PFSK-1 (cell line): ENCODE measurements around the gene SCAF4.

Source experiments
- FOXP2 ChIP-seq: optimal IDR thresholded peaks from 2 replicates; pipeline ENCODE3; 2011; ENCODE audit warnings: borderline replicate concordance, control low read depth, inconsistent platforms; ENCODE audit not compliant: insufficient read depth; ENCODE audit errors: extremely low read length, extremely low read depth
- POLR2AphosphoS5 ChIP-seq: IDR thresholded peaks from 2 replicates; pipeline ENCODE4 v1.6.1; 2012; ENCODE audit warnings: low read depth, mild to moderate bottlenecking, control low read depth, low read length, moderate library complexity
- REST ChIP-seq, 2 experiments: IDR thresholded peaks; 2 replicates each; pipeline versions ENCODE4 v1.6.1 to v1.8.0; 2011 to 2012; ENCODE audit warnings: low read depth in 2 of 2, low read length in 2 of 2, control low read depth in 1 of 2, inconsistent platforms in 1 of 2, mild to moderate bottlenecking in 1 of 2, moderate library complexity in 1 of 2; ENCODE audit not compliant: insufficient read depth in 1 of 2
- SIN3A ChIP-seq: IDR thresholded peaks from 2 replicates; pipeline ENCODE4 v1.6.1; 2012; ENCODE audit warnings: mild to moderate bottlenecking, low read length, moderate library complexity, borderline replicate concordance; ENCODE audit not compliant: insufficient read depth
- TAF1 ChIP-seq: IDR thresholded peaks from 2 replicates; pipeline ENCODE4 v1.6.1; 2012; ENCODE audit warnings: low read length, control low read depth, borderline replicate concordance; ENCODE audit not compliant: insufficient read depth

SCAF4 gene

DNA sequence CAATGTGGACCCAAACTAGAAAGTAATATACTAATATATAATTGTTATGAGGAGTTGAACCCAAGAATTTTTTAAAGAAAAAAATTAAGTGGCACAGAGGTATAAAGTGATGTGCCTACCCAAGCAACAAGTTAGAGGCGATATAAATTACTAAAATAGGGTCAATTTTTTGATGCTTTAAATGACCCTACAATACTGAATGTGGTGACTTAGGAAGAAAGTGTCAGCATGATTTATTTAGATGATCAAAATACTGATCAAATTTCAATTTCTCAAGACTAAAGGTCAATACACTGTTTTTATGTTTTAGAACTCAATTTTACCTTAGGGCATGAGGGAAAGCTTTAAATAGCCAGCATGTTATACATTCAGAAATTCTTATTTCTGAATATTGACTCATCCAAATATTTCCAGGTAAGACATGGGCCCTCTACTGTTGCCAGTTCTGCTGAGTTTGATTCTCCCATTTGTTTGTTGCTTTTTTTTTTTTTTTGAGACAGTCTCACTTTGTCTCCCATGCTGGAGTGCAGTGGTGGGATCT, 20.1 kb downstream of the SCAF4 start:
- no peak for TF ChIP-seq TAF1
- no peak for TF ChIP-seq FOXP2
- no peak for TF ChIP-seq POLR2AphosphoS5
- no peak for TF ChIP-seq SIN3A
- TF ChIP-seq REST (IDR thresholded peaks at IDR 0.05; ENCODE audit: insufficient read depth in 1 of 2, low read depth in 2 of 2, low read length in 2 of 2): no peak

GRCh38 chr21:31711326-31711725, 20.6 kb downstream of the SCAF4 start:
- TF ChIP-seq REST (IDR thresholded peaks at IDR 0.05; ENCODE audit: insufficient read depth in 1 of 2, low read depth in 2 of 2, low read length in 2 of 2) (no peak), TAF1 (no peak), FOXP2 (no peak), SIN3A (no peak), POLR2AphosphoS5 (no peak)

DNA sequence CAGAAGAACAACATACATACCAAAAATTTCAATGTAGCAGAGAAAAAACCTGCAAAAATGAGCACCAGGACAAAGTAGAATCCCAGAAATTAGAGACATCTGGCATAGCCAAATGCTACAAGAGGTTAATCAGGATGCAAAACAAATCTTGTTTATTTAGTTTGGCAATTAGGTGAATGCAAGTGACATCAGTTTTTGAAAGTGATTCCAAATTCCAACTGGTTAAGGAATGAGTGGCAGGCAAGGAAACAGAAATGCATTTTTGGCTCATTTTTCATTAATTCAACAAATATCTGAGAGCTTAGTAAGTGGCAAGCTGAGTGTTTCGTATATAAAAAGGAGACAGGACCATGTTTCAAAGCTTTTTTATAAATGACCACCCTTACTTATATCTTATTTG, 21.3 kb downstream of the SCAF4 start:
- TF ChIP-seq TAF1: no peak
- TF ChIP-seq SIN3A: no peak
- no peak for TF ChIP-seq REST (IDR thresholded peaks at IDR 0.05; ENCODE audit: insufficient read depth in 1 of 2, low read depth in 2 of 2, low read length in 2 of 2)
- no peak for TF ChIP-seq FOXP2
- no peak for TF ChIP-seq POLR2AphosphoS5

DNA sequence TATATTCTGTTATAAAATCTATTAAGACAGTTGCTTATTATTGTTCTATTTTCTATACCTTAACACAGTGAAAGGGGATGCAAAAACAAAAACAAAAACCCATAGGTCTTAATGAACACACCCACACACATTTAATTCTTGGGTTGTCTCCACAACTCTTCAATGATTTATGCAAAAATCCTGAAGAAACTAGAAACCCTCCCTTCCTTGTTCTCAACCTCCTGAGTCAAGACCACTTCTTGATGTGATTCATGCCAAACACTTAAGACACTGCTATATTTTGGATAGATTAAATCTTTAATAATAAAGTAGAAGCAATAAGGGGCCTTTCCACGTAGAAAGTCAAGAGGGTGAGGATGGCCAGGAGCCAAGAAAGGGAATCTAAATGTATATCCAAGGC, 23.4 kb downstream of the SCAF4 start:
- no peak for TF ChIP-seq REST (IDR thresholded peaks at IDR 0.05; ENCODE audit: insufficient read depth in 1 of 2, low read depth in 2 of 2, low read length in 2 of 2)
- TF ChIP-seq TAF1: no peak
- TF ChIP-seq FOXP2: no peak
- TF ChIP-seq POLR2AphosphoS5: no peak
- no peak for TF ChIP-seq SIN3A

DNA sequence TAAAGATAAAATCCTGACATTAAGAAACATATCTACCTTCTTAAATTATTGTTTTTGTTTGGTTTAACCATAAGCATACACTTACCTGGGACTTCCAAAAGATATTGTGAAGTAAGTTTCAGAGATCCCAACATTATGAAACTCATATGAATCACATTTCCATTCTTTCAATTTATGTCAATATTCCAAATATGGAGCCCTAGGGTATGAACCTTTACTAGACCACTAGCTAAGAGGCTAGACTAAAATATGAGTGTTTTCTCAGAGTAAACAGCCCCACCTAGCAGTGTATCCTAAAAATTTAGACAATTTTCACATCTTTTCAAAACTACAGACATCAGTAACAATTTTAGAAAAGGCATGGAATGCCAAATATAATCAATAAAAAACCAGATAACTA, 24.4 kb downstream of the SCAF4 start:
- TF ChIP-seq SIN3A (no peak), POLR2AphosphoS5 (no peak), FOXP2 (no peak), REST (IDR thresholded peaks at IDR 0.05; ENCODE audit: insufficient read depth in 1 of 2, low read depth in 2 of 2, low read length in 2 of 2) (no peak), TAF1 (no peak)
